Stimulated activated CD4-positive, alpha-beta T cell treated with anti-CD3 and anti-CD28 coated beads, Interleukin-4, amount 100 ng/mL, for 4 hours (primary cell): ENCODE measurements around the gene TSPYL1.
A peak's percentile ranks its signal among the peaks of the same experiment; 100 is the strongest.
"Not testable (repeated sequence)": the region's sequence is repeated elsewhere in the genome, so short reads cannot be mapped to it uniquely, and the experiment has no call there.

Experiments used
- DNase-seq, 2 experiments: peaks; one replicate each; pipeline ENCODE4 v3.0.0-alpha.2; 2020

TSPYL1 gene

DNA sequence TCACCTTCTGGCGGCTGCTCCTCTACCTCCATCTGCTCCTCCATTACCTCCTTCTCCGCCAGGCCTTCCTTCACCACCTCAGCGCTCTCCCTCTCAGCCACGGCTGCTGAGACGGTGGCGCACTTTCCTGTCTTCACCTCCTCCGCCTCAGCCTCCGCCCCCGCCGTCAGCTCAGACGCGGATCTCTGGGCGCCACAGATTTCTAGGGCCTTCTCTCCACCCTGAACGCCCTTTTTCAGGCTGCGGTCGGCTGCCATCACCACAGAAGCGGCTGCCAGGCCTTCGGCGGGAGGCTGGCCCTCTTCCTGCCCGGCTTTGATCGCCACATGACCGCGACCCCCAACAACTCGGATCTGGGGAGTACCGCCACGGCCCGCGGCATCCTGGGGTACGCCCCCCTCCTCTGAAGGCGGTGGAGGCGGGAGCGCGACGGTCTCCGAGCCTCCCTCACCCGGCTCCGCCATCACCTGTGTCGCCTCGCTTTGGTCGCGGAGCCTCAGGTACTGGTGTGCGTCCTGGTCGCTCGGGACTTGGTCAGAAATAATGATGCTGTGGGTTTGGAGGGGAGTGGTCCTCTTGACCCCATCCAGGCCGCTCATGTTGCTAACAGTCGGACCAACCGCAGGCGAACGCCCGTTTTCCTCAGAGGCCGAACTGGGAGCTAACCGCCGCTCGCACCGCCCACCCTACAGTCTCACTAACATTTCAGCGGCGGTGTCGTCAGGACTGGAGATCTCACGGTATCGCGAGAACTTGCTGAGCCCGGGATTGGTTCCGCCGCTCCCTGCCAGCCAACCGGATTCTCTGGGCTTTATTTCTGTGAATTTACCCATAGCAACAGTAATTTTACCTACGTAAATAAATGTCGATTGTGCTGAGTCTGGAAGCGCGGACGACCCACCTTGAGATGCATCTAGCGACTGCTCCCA, at the start of gene TSPYL1:
Gene TSPYL1 (minus strand): TSS at position 699 of the 929 bp plus-strand sequence. CDS start 100 bp downstream, at position 599.
- peak; percentile 86 to 94 for DNase-seq

DNA sequence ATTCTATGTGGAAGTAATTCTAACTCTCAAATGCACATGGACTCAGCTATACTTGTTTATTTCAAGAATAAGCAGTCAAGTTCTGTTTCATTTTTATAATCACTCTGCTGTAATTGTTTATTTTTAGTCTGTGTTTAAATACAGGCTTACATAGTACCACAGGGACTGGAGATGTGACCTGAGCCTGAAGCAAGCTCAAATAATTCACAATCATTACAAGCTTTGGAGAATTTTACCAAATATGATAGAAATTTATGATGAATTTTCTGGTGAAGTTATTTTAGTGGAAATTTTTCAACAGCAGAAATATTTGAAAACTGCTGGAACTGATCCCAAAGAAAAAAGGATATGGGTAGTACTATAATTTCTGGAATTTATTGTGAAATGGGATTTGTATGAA, 49.4 kb upstream of the TSPYL1 start:
- DNase-seq: no peak

DNA sequence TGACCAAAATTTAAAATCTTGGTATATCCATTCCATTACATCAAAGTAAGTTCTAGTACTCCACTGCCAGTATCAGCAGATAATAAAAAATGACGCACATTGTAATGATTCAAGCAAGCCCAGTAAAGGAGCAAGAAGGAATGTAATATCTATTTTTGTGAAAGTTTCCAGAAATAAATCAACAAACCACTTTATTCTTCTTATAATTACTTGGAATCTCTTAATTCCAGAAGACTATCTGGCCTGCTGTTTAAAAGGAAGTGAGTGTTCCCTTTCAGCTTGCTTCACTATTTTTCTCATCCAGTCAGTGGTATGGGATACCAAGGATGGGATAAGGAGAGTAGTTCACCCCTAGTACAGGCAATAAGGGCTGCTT, 48.8 kb upstream of the TSPYL1 start:
- no peak for DNase-seq

DNA sequence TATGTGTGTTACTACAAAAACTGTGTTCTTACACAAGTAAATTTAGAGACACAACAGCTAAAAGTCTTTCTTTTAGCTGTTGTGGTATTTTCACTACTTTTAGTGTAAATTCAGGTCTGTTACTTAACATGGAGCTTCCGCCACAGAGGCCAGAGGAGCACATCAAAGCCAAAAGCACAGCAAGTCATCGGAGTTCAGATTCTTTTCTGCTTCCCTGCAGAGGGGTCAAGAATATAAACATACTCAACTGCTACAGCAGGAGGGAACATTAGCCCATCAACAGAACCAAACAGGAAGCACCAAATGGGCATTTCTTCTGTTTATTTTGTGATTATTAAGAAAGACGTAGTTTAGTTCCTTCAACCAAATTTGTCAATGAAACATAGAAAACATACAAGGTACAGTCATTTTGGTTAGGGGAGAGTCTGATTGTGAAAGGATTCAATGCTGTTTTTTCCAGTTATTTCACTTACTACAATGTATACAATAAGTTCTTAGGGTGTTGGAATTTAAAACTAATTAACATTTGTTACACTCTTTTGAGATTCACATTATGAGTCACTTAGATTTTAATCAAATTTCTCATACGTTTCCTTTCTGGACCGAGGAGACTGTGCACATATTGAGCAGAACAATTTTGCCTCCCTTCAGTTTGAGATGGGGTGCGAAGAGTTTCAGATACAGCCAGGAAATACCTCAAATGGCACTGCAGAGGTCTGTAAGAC, 48.2 kb upstream of the TSPYL1 start:
- no peak for DNase-seq

DNA sequence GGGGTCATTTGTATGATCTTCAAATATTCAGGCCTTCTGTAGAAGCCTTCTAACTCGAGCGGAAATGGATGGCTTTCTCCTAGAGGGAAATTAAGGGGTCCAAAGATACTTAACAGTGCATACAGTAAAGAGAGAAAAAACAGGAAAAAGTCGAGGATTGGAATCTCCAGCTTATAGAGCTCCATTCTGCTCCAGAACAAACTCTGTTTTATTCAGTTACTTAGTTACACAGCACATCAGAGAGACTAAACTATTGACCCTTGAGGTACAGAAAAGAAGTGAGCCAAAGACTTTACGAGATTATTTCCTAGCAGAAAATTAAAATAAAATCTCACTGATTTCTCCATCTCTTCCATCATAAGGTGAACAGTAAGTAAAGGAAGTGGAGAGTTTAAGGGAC, 47.3 kb upstream of the TSPYL1 start:
- no peak for DNase-seq

DNA sequence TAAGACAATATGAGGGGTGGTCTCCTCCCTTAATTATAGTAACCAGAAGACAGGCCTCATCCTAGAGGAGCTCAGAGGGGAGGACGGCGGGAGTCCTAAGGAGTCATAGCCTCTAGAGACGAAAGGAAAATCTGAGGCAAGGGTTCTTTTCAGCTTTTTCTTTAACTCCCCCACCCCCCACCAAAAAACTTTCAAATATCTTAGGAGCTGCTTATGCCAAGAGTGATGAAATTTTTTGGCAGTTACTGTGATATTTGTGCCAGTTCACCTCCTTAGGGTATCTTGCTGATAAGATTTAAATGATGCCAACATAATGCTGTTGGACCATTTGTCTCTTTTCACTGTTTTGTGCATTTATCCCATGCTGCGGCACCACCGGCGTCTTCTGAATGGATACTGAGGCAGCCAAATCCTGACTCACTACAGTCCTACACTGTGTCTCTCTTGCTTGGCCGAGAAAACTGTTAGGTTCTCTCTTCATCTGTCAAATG, 46.5 kb upstream of the TSPYL1 start:
- DNase-seq: no peak

DNA sequence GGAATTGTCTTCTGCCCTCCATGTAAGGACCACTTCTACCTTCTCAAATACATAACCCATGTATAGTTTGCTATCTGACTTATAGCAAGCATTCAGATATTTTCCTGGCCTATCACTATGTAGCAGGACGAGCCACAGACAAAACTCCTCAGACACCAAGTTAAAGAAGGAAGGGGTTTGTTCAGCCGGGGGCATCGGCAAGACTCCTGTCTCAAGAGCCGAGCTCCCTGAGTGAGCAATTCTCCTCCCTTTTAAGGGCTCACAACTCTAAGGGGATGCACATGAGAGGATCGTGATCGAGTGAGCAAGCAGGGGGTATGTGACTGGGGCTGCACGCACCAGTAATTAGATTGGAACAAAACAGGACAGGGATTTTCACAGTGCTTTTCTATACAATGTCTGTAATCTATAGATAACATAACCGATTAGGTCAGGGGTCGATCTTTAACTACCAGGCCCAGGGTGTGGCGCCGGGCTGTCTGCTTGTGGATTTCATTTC, 46.0 kb upstream of the TSPYL1 start:
- DNase-seq: not testable (repeated sequence)

DNA sequence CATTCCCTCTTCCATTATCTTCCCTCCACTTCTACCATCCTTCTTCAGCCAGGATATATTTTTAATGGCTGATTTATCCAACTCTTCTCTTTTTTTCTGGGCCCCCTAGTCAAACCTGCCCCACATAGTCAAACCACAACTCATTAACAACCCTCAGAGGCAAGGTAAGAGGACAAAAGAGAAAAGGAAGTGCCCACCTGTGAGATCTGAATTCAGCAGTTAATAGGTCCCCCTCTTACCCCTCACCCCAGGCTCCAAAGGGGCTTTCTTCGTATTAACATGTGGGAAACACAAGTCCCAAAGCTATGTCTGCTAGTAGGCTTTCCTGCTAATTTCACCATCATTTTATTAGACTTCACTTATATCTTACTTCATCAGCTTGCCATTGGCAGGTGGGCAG, 44.1 kb upstream of the TSPYL1 start:
- no peak for DNase-seq

DNA sequence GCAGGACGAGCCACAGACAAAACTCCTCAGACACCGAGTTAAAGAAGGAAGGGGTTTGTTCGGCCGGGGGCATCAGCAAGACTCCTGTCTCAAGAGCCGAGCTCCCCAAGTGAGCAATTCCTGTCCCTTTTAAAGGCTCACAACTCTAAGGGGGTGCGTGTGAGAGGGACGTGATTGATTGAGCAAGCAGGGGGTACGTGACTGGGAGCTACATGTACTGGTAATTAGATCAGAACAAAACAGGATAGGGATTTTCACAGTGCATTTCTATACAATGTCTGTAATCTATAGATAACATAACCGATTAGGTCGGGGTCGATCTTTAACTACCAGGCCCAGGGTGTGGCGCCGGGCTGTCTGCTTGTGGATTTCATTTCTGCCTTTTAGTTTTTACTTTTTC, 42.2 kb upstream of the TSPYL1 start:
- not testable (repeated sequence) for DNase-seq

DNA sequence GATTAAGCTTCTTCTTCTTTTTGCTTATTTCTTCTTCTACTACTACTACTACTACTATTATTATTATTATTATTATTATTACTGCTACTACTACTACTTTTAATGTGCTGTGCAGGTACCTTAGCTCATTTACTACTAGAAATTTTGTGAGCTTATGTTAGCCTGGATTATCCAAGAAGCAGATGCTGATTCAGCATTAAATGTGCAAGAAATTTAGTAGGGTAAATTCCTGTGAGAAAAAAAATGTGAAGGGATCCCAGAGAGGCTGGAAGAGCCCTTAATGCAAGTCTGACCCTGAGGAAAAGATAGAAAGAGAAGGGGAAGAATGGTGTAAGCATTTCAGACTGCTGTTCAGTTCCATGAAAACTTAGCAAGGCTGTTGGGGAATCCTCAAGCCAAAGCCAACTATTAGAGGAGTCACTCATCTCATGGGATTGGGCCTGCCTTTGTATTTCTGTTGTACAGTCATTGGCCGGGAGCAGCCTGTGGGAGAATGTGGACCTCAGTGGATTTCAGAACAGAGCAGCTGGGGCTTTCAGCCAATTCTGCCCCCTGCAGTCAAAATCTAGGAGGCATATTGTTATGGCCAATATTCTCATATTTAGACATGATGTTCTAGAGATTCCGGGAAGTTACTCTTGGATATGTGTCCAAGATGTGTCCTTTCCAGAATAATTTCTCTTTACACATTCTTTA, 37.2 kb upstream of the TSPYL1 start:
- DNase-seq: no peak

DNA sequence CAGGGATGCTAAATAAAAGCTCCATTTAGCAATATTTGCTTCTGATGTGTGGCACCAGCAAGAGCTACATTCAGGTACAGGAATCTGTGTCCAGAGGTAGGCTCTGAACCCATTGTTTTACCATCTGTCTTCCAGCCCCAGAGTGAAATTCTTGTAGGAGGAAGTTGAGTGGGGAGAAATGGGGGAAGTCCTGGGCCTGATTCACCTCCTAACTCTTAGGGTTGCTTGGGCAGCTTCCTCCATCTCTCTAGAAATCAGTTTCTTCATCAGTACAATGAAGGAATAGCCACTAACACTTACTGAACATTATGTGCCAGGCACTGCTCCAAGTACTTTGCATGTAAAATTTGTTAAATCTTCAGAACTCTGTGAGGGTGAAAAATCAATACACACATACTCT, 35.1 kb upstream of the TSPYL1 start:
- no peak for DNase-seq

DNA sequence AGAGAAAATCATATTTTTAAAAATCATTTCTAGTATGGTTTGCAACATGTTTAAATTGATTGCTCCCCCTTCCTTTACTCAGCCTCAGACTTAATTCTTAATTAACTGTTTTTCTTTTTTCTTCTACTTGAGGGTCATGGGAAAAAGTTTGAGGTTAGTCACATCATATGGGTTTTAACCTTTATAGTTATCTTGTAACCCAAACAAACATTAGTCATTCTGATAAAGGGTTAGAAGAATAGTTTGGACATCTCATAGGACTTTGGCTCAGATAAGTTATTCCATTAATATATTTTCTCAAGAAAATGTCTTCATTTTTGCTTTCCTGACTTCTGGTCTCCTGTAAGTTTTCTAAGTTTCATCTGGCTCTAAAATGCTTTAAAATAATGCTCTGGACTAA, 34.5 kb upstream of the TSPYL1 start:
- DNase-seq: no peak

DNA sequence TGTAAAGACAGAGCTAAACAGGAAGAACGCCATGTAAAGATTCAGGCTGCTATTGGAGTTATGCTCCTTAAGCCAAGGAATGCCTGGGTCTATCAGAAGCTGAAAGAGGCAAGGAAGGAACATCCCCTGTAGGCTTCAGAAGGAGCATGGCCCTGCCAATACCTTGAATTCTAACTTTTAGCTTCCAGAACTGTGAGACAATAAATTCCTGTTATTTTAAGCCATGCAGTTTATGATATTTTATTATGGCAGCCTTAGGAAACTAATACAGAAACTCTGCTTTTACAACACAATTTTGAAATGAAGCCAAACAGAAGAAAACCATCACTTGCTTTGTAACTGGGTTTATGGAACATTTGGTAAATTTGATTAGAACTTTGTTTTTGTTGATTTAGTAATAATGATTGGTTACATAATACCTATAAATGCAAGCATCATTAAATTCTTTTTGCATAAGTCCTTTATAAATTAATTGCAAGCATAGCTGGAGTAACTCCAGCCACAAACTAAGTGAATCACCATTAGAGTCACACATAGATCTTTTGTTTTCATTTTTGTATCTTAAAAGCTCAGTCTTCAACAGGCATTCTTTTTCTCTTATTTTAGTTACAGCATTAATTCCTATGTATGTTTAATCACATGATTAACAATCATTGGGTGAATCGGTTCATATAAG, 33.5 kb upstream of the TSPYL1 start:
- no peak for DNase-seq

DNA sequence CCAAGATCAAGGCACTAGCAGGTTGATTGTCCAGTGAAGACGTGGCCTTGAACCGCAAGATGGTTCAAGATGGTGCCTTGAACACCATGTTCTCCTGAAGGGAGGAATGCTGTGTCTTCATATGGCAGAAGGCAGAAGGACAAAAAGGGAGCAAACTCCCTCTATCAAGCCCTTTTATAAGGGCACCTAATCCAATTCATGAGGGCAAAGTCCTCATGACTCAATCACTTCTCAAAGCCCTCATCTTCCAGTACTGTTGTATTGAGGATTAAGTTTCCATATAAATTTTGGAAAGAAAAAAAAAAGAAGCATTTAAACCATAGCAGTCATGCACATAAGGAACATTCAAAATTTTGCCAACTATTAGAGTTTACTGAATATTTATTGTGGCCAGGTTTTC, 29.9 kb upstream of the TSPYL1 start:
- DNase-seq: no peak

DNA sequence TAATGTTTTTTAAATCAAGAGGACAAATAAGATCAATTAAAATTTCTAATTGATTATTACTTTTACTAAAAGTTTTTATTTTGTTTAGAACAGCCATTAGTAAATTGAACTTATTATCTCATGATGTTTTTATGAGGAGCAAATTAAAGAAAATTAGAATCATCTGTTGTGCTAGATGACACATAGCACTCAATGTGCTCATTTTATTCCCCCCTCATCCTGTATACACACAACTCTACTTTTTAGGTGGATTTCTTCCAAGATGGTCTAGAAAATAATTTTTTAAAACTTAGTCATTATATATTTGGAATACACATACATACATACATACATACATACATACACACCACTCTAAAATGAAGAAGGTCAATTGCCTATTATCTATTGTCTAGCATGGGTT, 29.3 kb upstream of the TSPYL1 start:
- no peak for DNase-seq

DNA sequence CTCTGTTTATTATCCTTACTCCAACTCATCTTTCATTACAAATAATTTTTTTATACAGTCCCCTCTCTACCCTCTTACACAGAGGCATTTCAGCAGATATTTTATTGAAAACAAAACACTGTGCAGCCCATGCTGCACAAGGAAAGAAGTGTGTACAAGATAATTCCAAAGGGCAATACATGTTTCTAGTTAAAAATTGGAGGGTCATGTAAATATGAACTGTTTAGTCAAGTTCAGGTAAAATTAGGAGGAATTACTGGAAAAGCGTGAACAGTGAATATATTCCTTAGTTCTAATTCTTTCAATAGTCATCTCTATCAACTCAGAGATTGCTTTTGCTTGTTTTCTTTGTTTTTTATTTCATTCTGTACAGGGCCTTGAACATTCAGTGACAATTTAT, 27.9 kb upstream of the TSPYL1 start:
- no peak for DNase-seq

DNA sequence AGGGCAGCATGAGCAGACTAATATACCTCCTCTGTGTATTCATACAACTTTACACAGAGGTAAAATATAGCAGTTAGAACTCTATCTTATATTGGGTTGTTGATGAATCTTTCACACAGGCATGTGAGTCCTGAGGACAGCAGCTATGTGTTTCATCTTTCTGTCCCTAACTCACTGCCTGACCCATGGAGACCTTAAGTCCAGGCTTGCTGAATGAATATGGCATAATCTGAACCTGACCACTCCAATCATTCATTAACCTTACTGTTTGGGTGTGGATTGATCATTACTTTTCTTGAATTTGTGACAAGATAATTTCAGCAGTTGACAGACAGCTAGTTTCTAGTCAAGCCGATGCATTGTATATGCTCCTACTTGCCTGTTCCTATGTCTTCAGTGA, 27.3 kb upstream of the TSPYL1 start:
- DNase-seq: no peak

DNA sequence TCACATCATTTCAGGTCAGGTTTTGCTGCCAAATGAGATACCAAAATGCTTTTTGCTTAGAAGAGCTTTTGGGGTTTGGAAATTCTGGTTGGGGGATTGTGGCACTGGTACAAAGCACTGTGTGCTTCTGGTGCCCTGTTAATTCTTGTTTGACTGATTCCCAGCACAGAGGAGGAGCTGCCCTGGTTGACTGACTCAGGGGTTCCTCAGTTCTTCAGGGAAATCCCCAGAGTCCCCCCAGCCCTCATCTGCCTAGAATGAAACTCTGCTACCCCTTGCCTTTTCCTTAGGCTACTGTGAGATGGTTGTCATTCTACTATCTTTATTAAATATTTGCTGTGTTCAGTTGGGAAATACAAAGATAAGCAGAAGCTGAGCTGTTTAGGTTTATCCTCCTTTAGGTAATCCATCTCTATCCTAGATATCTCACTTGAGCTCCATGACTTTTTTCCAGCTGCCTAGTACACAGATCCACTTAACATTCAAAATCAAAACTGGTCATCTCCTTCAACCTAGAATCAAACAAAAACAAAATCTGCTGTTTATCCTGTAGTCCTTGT, 24.9 kb upstream of the TSPYL1 start:
- DNase-seq: no peak

DNA sequence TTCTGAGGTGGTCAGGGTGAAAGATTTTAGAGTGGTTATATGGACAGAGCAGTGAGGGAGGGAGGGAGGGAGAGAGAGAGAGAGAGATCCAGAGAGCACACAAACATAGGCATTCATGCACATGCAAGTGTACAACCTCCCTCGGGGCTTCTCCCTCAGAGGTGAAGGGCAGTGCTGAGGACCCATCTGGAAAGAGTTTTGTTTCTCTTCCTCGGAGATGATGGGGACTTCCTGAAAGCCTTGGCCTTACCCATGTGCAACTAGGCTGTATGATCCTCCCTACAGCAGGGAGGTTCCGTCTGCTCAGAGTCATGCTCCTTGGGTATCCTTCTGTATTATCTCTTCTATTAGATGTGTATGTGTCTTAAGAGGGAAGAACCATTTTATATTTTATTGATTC, 21.4 kb upstream of the TSPYL1 start:
- no peak for DNase-seq

DNA sequence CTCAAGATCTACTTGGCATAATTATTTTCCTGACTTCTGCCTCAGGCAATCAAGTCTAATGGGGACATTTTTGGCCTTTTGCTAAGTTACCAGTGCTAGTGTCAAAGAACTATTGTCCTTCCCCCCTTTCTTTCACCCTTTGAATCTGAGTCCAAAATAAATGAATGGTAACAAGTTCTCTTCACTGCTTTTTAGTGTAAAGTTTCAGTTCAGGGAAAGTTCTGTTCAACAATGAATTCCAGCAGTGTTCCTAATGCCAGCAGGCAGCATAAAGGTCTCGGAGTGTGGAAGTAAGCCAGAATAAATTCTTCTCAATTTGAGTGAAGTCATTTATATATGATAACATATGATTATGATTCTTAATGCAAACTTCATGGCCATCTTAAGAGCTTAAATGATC, 20.8 kb upstream of the TSPYL1 start:
- DNase-seq: no peak

DNA sequence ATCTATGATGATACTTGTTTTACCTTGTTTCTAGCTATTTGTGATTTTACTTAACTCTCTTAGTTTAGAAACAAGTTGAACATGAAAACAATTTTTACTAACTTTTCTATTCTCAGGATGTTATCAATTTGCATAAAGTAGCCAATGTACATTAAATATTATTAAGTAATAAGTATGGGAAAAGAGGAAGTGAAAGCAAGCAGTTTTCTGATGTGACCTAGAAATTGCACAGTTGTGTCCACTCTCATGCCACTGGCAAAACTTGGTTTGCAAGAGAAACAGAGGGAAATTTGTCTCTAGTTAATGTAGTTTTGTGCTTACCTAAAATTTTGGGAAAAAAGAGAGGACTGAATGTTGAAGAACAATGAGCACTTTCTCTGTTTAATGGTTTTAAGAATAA, 19.2 kb upstream of the TSPYL1 start:
- DNase-seq: no peak

DNA sequence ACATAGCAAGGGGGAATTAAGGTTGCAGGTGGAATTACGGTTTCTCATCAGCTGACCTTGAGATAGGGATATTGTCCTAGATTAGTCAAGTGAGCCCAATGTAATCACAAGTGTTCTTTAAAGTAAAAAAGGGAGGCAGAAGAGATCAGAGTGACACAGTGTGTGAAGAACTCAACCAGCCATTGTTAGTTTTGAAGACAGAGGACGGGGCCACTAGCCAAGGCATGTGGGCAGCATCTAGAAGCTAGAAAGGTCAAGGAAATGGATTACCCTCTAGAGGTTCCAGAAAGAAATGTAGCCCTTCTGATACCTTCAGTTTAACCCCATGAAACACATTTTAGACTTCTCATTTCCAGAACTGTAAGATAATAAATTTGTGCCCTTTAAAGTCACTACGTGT, 18.5 kb upstream of the TSPYL1 start:
- DNase-seq: no peak
